HCT116 (cell line): ENCODE measurements around the gene CAPN15. TPM values are rescaled to one million over a fixed set of nuclear protein-coding genes. Genes with fewer than 3 reads are reported as not detected.

Source experiments
- ATAC-seq: fragments of 200-7000 bp; cut with Tn5 transposase; 2 replicates; pipeline ENCODE4 v1.9.1; 2020; ENCODE audit warnings: mild to moderate bottlenecking, moderate library complexity
- BruUV-seq: library from RNA; stranded (reverse); fragments of 400-500 nt; replicated peaks from 2 replicates; lab custom pipeline; 2021; lab: Mats Ljungman, UMichigan
- CTCF ChIA-PET: fragments of 300-600 bp; sonication (Branson Sonifier 250); formaldehyde crosslinking; loops from one replicate; lab custom pipeline; 2021; ENCODE audit warnings: antibody characterized with exemption; lab: Charles Lee
- POLR2A ChIA-PET: fragments of 300-600, 350-600 bp; sonication (Branson Sonifier 250); formaldehyde crosslinking; loops from one replicate; lab custom pipeline; 2021; ENCODE audit warnings: antibody characterized with exemption; lab: Charles Lee
- RAD21 ChIA-PET, 2 experiments: fragments of 300-600 bp; sonication (Branson Sonifier 250); formaldehyde crosslinking; loops; one replicate each; lab custom pipeline; 2023; ENCODE audit warnings: low total read pairs in 2 of 2; ENCODE audit not compliant: uncharacterized antibody in 2 of 2, unreplicated experiment in 2 of 2, low non-redundant PET in 1 of 2; lab: Charles Lee
- DNase-seq: peaks from one replicate; pipeline ENCODE4 v3.0.0-alpha.2; 2010; ENCODE audit warnings: low read depth, low spot score
- H2AFZ ChIP-seq: fragments of 200-600 bp; shearing (Covaris generic), sonication (generic); 2 replicates; pipeline ENCODE4 v1.6.1; 2017; ENCODE audit warnings: low read depth, mixed run types, mixed read lengths, antibody characterized with exemption, low read length; ENCODE audit not compliant: poor library complexity, severe bottlenecking
- H3K27ac ChIP-seq: 2 replicates; pipeline ENCODE4 v1.5.1; 2012; ENCODE audit warnings: low read depth, low read length
- H3K27me3 ChIP-seq: fragments of 200-600 bp; sonication (generic); 2 replicates; pipeline ENCODE4 v1.6.1; 2016; ENCODE audit warnings: mixed run types, low read length, mixed read lengths; ENCODE audit not compliant: insufficient read depth
- H3K36me3 ChIP-seq, 2 experiments: fragments of 200-500 bp in 1 of 2; fragments of 200-600 bp in 1 of 2; sonication (Bioruptor generic) in 1 of 2; sonication (generic) in 1 of 2; 2 replicates each; pipeline versions ENCODE4 v1.5.1 to v1.6.1; 2014 to 2016; ENCODE audit warnings: low read length in 2 of 2, inconsistent platforms in 1 of 2, mixed read lengths in 1 of 2, mixed run types in 1 of 2; ENCODE audit not compliant: insufficient read depth in 2 of 2, control insufficient read depth in 1 of 2
- H3K4me1 ChIP-seq, 2 experiments: fragments of 200-600 bp in 1 of 2; sonication (generic) in 1 of 2; 2 replicates each; pipeline versions ENCODE4 v1.5.1 to v1.6.1; 2012 to 2017; ENCODE audit warnings: low read length in 2 of 2, inconsistent platforms in 1 of 2, mild to moderate bottlenecking in 1 of 2, mixed read lengths in 1 of 2, mixed run types in 1 of 2, moderate library complexity in 1 of 2; ENCODE audit not compliant: insufficient read depth in 2 of 2, control insufficient read depth in 1 of 2
- H3K4me2 ChIP-seq: fragments of 200-600 bp; sonication (generic); 2 replicates; pipeline ENCODE4 v1.6.1; 2017; ENCODE audit warnings: mixed run types, low read length, mixed read lengths
- H3K4me3 ChIP-seq, 2 experiments: fragments of 200-600 bp in 1 of 2; sonication (generic) in 1 of 2; replicated peaks in 1 of 2; 2 replicates each; pipeline ENCODE4 v1.5.1; 2011 to 2016; ENCODE audit warnings: low read length in 2 of 2, control low read depth in 1 of 2, low read depth in 1 of 2, mild to moderate bottlenecking in 1 of 2, mixed read lengths in 1 of 2, mixed run types in 1 of 2
- H3K79me2 ChIP-seq: fragments of 200-600 bp; sonication (generic); 2 replicates; pipeline ENCODE4 v1.6.1; 2017; ENCODE audit warnings: mild to moderate bottlenecking, mixed run types, low read length, moderate library complexity, mixed read lengths; ENCODE audit not compliant: insufficient read depth
- H3K9ac ChIP-seq: fragments of 200-600 bp; sonication (generic); 2 replicates; pipeline ENCODE4 v1.6.1; 2016; ENCODE audit warnings: low read length, mixed read lengths
- H3K9me2 ChIP-seq: fragments of 200-600 bp; sonication (generic), shearing (Covaris generic); 2 replicates; pipeline ENCODE4 v1.6.1; 2017; ENCODE audit warnings: mixed run types, mild to moderate bottlenecking, moderate library complexity; ENCODE audit not compliant: insufficient read depth
- H3K9me3 ChIP-seq, 2 experiments: fragments of 200-500 bp in 1 of 2; fragments of 200-600 bp in 1 of 2; sonication (Bioruptor generic) in 1 of 2; sonication (generic) in 1 of 2; 2 replicates each; pipeline ENCODE4 v1.6.1; 2014 to 2017; ENCODE audit warnings: low read length in 2 of 2, mixed read lengths in 2 of 2, inconsistent platforms in 1 of 2, low read depth in 1 of 2, mild to moderate bottlenecking in 1 of 2, mixed run types in 1 of 2, moderate library complexity in 1 of 2; ENCODE audit not compliant: control insufficient read depth in 1 of 2, insufficient read depth in 1 of 2
- H4K20me1 ChIP-seq: fragments of 200-600 bp; sonication (generic), shearing (Covaris generic); 2 replicates; pipeline ENCODE4 v1.6.1; 2017; ENCODE audit warnings: mixed run types, mild to moderate bottlenecking, moderate library complexity; ENCODE audit not compliant: insufficient read depth
- CEBPB ChIP-seq: IDR thresholded peaks from 2 replicates; pipeline ENCODE4 v1.6.1; 2012; ENCODE audit warnings: low read depth
- CTCF ChIP-seq, 3 experiments: fragments of 200-600 bp in 1 of 3; sonication (generic) in 1 of 3; IDR thresholded peaks in 2 of 3; conservative IDR thresholded peaks in 1 of 3; 2 replicates each; pipeline ENCODE4 v1.5.1; 2012 to 2017; ENCODE audit warnings: low read depth in 2 of 3, low read length in 2 of 3, antibody characterized with exemption in 1 of 3, borderline replicate concordance in 1 of 3, control low read depth in 1 of 3, mild to moderate bottlenecking in 1 of 3, mixed read lengths in 1 of 3, mixed run types in 1 of 3, moderate library complexity in 1 of 3; ENCODE audit not compliant: insufficient read depth in 1 of 3
- EGR1 ChIP-seq: IDR thresholded peaks from 2 replicates; pipeline ENCODE4 v1.6.1; 2012; ENCODE audit warnings: low read depth
- ELF1 ChIP-seq: IDR thresholded peaks from 2 replicates; pipeline ENCODE4 v1.6.1; 2012; ENCODE audit warnings: low read depth, borderline replicate concordance
- EZH2 ChIP-seq: fragments of 200-600 bp; sonication (generic); IDR thresholded peaks from 2 replicates; pipeline ENCODE4 v1.6.1; 2017; ENCODE audit warnings: antibody characterized with exemption, mixed run types
- EZH2phosphoT487 ChIP-seq: fragments of 200-600 bp; IDR thresholded peaks from 2 replicates; pipeline ENCODE4 v1.6.1; 2018; ENCODE audit warnings: antibody characterized with exemption, borderline replicate concordance
- FOSL1 ChIP-seq: IDR thresholded peaks from 2 replicates; pipeline ENCODE4 v1.6.1; 2012; ENCODE audit warnings: low read depth
- POLR2A ChIP-seq: IDR thresholded peaks from 2 replicates; pipeline ENCODE4 v1.7.0; 2011; ENCODE audit warnings: borderline replicate concordance; ENCODE audit not compliant: insufficient read depth, insufficient read length; ENCODE audit errors: extremely low read depth
- POLR2AphosphoS5 ChIP-seq: IDR thresholded peaks from 2 replicates; pipeline ENCODE4 v1.6.1; 2011; ENCODE audit warnings: mild to moderate bottlenecking, low read depth, low read length, moderate library complexity
- RAD21 ChIP-seq: IDR thresholded peaks from 2 replicates; pipeline ENCODE4 v1.6.1; 2012; ENCODE audit warnings: low read depth, mild to moderate bottlenecking
- SIN3A ChIP-seq: IDR thresholded peaks from 2 replicates; pipeline ENCODE4 v1.6.1; 2012; ENCODE audit warnings: low read depth
- SP1 ChIP-seq: IDR thresholded peaks from 2 replicates; pipeline ENCODE4 v1.6.1; 2012; ENCODE audit warnings: low read depth
- SRF ChIP-seq: IDR thresholded peaks from 2 replicates; pipeline ENCODE4 v1.6.1; 2012; ENCODE audit warnings: low read depth
- ZFX ChIP-seq: fragments of 450-650 bp; IDR thresholded peaks from 2 replicates; pipeline ENCODE4 v1.6.1; 2017
- ZNF274 ChIP-seq: fragments of 200-500 bp; sonication (Bioruptor generic); IDR thresholded peaks from 2 replicates; pipeline ENCODE4 v1.6.1; 2014; ENCODE audit warnings: mild to moderate bottlenecking, low read depth, low read length, inconsistent platforms
- intact Hi-C: fragments of 100-400 bp; cut with micrococcal nuclease; formaldehyde crosslinking; loops from 2 replicates; pipeline ENCODE4 v1.10.0; 2022
- total RNA-seq: library from RNA; stranded (reverse); gene quantifications from one replicate; pipeline ENCODE4 v1.2.1, GENCODE V29; 2021; ENCODE audit not compliant: unreplicated experiment

The CAPN15 gene
- total RNA-seq, 1 experiment from 2014 or later = 39.0 TPM

GRCh38 chr16:512802-513201 is 14.7 kb upstream of the CAPN15 start:
- Histone ChIP-seq H2AFZ (no peak overlapping the region), H4K20me1 (no peaks in the 10 kb centered on the region), H3K36me3 (no peaks in the 10 kb centered on the region), H3K27ac (no peak overlapping the region), H3K4me1 (no peaks in the 10 kb centered on the region), H3K4me2 (no peak overlapping the region), H3K9ac (no peak overlapping the region), H3K9me2 (no peaks in the 10 kb centered on the region), H3K79me2 (no peaks in the 10 kb centered on the region), H3K9me3 (no peaks in the 10 kb centered on the region), H3K27me3 (no peaks in the 10 kb centered on the region)
- ChIA-PET RAD21 (no interaction called here), POLR2A (no interaction called here), CTCF (no interaction called here)
- intact Hi-C loops = no loop called here
- BruUV-seq = no TSS peak
- DNase-seq = no peak
- ATAC-seq = no peak
- TF ChIP-seq CEBPB (no peak), EZH2phosphoT487 (no peak), CTCF (IDR thresholded peaks at IDR 0.05 in 2 of 3, conservative IDR thresholded peaks at IDR 0.05 in 1 of 3; ENCODE audit: borderline replicate concordance in 1 of 3, insufficient read depth in 1 of 3, low read depth in 2 of 3, low read length in 2 of 3) (no peak), RAD21 (no peak), ZFX (no peak), POLR2AphosphoS5 (no peak), ZNF274 (no peak), EZH2 (no peak), EGR1 (no peak), SRF (no peak), SIN3A (no peak), FOSL1 (no peak), SP1 (no peak), POLR2A (no peak), ELF1 (no peak)
- TF ChIP-seq, all 23 proteins: peak for 0
- no peak overlapping the region for H3K4me3 ChIP-seq
